GM18909 (cell line): ENCODE results near the gene EVX1.

Source experiments
- ATAC-seq: cut with Tn5 transposase; IDR thresholded peaks from one replicate; pipeline ENCODE4 v1.9.1; 2021; ENCODE audit warnings: mild to moderate bottlenecking; ENCODE audit not compliant: unreplicated experiment, poor library complexity

EVX1 gene

DNA sequence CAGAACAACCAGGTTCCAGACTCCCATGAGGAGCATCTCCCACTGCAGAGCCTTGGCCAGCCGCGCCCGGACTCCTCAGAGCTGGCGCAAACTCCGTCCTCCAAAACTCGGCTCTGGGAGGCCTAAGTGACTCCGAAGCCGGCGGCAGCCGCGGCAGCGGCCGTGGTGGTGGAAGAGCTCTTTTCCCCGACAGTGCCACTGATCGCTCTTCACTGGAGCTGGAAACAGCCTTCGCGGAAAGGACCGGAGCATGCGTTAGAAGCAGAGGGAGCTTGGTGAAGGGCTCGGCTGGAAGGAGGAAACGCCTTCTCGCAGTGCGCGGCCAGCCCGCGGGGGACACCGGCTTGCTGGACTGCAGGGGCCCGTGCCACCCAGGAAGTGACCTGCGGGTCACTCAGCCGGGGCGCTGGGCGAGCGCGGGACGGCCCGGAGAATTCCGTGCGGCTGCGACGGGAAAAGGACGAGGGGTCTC lies 37.7 kb upstream of the EVX1 start:
- ATAC-seq, result no peak

DNA sequence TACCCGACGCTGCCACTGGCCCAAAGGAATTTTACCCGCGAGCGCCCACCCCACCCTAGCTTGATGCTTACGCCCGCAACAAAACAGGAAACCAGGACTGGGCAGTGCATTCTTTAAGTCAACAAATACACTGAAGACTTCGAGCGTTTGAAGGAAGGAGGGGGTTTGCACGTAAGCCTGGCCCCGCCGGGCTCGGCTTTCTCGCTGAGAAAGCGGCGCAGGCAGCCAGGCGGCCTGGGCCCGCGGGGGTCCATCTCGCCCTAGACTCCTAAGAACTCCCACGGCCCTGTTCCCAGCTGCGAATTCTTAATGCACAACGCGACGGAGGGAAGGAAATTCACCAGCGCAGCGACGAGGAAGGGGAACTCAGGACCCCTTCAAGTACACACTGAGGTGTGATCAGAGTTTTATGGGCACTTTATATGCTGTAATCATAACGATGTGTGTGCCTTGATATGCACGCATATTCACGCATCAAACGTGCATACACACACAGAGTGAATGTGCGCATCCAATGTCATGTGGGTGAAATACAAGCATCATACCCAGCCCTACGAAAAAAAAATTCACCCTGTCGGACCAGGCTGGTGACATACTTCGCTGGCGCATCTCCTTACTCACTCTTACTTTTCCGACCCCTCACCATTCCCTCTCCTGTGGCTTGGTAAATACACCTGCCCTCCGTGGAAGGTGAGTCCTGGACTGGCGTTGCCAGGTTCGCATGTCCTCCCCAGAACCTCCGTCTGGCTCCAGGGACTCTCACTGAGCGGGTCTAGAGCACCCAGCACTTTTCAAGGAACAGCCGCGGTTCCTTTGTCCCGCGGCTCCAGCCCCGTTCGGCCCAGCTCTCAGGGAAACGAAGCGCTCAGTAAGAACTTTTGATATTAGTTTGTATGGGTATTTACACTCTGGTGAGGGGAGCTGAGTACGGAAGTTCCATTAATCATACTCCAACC lies 37.0 kb upstream of the EVX1 start:
- ATAC-seq, result no peak

DNA sequence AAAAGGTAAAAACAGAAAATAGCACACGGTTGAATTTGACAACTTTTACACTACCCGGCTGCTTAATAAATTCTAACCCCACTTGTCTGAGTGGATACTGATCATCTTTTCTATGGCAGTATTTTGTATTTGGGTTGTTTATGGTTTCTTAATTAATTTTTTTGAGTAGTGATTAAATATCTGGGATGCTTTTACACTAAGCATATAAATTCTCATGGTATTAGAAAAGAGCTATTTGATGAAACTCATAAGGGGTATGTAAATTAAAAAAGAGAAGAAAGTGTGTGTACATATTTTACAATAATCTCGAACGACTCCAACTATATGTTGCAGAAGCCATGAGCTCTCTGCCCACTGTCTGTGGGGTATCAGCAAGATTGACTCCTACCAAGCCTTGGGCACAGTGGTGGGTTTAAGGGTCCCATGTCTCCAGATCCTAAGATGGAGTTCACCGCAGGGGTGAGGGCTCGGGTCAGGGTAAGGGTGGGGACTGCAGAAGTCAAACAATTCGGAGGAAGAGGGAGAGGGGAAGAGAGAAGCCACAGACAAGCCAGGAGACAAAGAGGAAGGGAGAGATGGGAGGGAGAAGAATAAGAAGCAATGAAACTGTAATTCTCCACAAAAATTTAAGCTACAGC lies 35.1 kb upstream of the EVX1 start:
- ATAC-seq, result no peak

DNA sequence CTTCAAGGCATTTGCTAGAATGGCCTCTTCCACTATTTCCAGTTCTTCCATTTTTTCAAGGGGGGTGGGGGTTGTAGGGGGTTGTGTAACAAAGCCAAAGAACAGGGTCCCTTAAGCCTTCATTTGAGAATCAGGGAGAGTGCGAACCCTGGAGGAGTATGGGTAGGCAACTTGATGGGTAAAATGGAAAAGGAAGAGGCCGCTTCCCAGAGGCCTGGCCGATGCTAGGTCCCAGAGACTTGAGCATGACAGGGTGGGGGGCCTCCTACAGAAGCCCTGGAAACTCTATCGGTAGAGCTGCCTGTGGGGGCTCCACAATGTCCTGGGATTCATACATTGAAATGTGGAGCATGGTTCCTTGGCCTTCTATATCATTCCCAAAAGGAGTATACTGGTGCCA lies 33.6 kb upstream of the EVX1 start:
- ATAC-seq, result no peak

DNA sequence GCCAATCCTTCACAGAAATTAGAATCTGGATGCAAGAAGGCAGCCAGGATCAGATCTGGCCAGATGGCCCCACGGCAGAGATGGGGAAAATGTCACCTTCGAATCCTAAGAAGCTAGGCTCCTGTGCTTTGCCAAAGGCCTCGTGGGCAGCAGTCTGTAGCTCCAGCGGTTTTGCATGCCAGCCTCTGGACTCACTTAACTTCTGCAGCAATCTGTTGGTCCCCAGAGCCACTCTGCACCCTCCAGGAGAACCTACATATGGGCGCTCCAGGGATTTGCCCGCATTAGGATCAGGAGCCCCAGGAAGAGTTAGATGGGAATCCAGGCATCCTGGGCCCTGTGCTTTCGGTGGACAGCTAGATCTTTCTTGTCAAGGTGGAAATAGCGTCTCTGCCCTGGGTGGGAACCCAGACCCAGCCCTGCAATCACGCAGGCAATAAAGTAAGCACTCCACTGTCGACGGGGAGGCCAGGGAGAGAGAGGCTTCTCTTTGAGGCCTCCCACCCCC lies 32.6 kb upstream of the EVX1 start:
- no peak for ATAC-seq

DNA sequence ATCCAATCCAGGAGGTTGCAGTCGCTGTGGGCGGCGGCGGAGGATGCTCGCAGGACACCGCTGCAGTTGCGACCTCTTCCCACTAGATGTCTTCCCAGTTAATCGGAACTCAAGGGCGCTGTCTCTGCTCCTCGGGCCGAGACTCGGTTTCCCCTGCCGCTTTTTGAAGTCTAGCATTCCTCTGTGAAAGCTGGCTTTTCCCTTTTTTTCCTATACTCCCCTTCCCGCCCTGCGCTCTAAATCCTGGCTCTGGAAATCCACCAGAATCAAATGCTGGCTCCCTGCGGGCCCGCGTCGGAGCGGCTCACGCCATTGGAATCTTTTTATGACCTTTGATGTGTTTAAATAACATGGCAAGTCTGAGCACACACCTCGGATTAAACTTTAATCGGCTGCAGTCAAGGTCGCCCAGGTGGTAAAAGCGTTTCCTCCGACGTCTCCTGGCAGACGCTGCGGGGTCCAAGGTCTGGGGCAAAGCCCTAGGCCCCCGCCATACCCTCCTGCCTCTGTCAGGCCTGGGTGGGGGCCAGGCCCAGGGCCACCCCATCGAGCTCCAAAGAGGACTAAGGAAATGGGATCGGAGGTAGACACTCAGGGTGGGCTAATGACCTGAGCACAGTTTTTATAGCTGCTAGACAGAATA lies 32.0 kb upstream of the EVX1 start:
- no peak for ATAC-seq

DNA sequence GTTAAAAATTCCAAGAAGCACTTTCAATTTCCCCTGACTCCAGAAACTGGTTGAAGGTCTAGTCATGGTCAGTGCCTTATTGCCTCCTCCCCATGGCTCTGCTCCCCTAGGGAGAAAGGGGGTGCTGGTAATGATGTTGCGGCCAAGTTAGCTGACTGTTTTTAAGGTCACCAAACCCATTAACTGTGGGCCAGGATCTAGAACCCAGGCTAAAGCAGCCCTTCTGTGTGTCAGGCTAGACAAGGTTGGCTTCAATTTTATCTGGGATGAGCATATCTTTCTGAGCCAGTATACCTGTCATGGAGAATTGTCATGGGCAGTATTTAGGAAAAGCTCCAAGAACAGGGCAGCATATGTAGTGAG lies 31.5 kb upstream of the EVX1 start:
- ATAC-seq, result no peak

DNA sequence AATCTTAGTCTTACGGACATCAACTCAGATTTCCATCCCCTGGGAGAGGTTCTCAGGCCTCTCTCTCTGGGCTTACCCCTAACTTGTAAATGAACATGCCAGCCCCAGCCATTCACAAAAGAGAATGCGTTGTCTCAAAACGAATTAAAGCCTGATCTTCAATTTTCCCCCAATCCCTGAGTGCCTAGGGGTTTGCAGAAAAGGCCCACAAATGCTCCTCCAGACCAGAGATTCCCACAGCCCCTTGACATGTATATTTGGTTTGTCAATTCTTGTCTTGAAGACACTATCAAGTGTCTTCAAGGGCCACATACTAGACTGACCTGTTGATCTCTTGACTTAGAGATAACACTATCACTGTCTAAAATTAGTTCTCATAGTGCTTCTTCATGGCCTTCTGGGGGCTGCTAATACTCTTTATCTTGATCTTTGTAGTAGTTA lies 30.8 kb upstream of the EVX1 start:
- no peak for ATAC-seq

DNA sequence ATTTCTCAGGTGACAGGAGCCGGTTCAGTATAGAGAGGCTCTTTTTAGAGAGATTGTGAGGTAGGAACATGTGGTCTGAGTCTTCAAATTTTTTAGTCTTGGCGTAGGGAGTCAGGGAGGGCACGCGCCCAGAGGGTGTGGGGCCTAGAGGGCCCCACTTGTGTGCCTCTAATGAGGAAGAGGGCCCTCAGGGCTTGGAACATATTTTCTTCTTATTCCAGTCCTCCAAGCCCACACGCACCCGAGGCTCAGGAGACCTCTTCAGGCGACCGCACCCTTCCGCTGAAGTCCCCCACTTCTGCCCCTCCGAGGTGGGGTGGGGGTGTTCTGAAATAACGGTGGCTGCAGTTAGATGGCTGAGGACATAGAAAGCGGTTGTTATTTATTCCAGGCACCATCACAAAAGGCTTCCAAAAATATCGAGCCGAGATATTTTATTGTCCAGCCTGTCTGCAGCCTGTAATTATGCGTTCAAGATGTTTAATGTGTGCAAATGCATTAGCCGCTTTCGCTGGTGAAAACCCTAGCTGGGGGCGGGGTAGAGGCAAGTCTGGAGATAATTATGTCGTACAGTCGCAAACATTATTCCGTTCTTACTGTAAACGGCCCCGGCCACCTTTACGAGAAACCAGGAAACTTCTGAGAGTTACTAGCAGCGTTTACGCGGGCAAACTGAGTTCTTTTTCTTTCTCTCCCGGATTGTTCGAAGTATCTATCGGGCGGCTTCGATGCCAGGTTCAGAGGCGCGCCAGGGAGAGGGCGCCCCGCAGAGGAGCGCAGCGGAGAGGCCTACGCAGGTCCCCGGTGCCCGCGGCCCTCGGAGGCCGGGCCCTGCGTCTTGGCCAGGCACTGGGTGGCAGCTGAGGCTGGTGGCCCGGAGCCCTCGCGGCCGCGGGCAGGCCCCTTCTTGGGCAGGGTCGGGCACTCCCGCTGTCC lies 29.8 kb upstream of the EVX1 start:
- ATAC-seq, result no peak

DNA sequence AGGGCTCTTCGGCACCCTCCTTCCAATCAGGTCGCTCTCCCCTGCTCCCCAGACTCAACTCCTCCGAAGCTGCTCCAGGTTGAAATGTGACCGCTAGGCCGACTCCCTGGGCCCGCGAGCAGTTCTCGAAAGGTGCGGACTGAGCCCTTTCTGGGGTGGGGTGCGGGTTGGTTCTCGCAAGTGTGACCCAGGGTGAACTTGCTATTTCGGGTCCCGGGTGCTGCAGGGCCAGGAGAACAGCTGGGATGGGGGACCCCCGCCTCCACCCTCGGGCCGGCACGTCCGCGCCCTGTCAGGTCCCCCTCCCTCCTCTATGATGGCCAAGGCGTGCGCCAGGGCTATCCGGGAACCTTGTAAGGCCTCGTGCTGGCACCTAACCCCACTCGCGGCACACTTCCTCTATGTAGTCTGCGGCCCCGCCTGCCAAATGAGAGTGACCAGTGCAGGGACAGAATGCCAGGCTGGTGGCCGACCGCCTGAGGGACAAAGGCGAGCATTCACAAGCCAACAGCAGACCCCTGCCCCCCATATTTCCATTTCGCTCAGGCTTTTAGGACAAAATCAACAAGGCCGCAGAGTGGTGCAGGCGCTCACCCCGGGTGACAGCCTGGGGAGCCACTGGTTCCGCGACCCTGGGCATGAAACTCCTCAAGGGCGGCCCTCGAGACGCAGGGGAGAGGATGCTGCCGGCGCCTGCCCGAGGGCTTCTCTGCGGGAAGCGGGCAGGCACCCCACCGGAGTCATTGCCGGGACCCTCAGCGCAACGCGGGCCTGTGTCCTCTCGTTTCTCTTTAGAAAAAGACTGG lies 29.0 kb upstream of the EVX1 start:
- no peak for ATAC-seq

DNA sequence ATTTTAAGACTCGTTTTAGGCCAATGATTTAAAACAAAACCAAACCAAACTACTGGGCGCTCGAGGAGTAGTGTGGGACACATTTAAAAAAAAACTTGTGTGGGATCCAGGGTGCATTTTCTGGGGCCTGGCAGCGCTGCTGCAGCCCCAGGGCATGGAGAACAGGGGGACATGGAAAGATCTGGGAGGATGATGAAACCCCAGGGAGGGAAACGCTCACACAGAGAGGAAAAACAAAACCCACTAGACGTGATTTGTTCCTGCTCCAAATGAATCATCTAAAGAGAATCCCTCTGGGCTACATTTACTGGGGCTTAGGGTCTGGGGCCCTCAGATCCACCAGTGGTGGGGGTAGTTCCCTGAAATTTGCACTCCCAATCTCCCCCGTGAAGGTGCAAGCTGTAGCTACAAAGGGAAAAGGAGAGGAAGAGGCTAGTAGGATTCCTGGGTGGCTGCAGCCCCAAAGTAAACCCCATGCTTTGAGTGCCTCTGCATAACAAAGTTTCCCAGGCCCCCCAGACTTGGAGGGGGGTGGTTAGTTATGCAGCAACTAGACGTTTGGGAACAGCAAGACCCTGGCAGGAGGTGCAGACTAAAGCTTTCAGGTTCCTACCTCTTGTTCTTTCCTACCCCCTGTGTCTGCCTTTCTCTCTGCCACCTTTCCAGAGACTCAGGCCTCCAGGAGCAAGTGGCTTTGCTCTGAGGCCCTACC lies 28.2 kb upstream of the EVX1 start:
- no peak for ATAC-seq

DNA sequence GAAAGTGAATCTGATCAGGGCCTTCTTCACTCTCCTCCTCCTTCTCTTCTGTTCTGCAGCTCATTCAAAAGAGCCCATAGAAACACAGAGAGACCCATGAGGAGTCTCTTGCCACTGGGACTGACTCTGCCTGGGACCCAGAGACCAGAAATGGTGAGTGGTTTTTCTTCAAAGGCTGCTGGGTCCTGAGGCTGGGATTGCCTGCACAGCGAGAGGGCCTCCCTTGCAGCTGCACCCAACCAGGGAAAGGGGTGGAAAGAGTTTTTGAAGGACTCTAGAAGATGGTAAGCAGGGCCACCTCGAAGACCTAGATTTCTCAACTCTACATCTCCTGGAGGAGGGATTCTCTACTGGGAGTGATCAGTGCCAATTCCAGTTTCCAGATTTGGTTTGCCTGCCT lies 27.2 kb upstream of the EVX1 start:
- ATAC-seq, result no peak

DNA sequence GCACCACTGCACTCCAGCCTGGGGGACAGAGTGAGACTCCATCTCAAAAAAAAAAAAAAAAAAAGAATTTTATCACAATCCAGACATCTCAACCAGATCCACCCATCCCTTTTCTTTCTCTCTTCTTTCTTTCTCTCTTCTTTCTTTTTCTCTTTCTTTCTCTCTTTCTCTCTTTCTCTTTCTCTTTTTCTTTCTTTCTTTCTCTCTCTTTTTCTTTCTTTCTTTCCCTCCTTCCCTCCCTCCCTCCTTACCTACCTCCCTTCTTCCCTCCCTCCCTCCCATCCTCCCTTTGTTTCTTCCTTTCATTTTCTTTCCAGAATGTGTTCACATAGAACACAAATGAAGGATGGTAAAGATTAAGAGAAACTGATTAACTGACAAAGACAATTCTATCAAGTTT lies 24.7 kb upstream of the EVX1 start:
- no peak for ATAC-seq

DNA sequence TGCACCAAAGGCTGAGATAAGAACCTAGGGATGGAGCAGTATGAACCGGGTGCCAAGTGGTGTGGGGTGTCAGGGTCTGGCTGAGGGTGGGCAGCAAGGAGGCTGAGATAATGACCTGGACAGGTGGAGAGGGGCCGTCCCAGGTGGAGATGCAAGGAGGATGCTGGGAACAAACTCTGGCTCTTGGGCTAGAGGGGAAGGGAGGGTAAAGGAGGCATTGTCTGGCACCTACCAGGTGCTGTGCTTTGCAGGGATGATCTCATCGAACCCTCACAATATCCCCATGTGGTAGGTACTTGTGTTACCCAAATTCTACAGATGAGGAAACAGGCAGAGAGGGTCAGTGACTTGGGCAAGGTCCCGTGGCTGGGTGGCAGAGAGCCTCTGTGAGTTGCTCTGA lies 22.8 kb upstream of the EVX1 start:
- no peak for ATAC-seq

DNA sequence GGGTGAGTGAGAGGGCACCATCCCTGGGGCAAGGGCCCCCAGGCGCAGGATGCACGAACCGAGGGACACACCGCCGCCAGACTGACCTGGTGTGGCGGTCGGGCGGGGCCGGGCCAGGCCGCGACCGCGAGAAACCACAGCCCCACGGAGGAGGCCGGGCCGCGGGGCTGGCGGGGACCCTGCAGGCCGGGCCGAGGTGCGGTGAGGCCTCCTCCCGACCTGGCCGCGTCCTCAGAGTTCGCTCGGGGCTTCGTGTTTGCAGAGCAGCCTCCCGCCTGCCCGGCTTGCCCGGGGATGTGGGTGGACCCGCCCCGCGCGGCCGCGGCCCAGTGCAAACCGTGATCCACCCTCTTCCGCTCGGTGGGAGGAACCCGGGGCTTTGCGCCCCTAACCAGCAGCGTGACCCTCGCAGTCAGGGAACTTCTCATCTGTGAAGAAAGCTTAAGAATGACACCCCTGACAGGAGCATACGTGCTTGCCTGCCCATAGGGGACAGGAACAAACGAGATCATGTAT lies 22.1 kb upstream of the EVX1 start:
- ATAC-seq, result no peak

DNA sequence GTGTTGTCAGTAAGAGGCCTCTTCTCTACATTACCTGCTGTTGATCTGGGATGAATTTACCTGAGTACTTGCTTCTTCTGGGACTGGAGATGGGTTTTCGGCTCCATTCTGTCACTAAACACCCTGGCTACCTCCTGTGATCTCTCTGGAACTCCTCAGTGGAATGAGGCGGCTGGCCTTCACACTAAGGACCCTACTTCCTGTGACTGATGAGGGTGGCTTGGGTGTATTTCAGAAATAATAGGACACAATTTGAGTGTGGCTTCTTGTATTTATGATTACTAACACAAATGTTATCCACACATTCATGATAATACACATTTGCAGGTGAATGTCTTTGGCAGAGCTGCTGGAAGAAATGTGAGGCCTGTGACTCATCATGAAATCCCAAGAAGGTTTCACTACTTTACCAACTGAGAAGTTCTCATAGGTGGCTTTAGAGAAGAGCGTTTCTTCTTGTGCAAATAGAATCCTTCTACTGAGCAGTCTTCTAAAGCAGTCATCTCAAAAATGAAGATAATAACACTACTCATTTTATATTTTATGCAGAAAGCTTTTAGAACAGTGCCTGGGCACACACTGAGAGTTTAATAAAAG lies 21.3 kb upstream of the EVX1 start:
- ATAC-seq, result no peak

DNA sequence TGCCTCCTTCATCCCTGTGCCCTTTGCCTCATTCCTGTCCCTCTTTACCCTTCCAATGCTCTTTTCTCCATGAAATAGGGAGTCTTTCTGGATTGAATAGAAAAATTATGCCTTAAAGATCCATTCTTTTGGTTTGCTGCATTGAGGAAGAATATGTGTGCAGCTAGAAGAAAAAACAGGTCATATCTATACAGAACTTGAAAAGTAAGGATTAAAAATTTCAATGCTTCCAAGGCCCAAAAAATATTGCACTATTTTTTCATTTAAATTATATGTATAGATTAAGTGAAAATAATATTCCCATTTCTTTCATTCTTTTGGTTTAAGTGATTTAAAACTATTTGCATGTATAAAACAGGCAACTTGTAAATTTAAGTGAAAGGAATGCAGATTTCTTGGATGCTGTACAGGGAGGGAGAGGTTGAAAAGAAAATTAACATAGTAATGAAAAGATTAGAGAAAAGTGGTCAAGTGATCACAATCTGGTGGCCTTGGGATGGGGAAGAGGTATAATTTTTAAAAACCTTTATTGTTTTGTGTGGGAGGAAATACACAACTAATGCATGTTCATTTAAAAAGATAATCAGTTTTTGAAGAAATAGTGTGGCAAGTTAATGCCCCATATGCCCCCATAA lies 18.5 kb upstream of the EVX1 start:
- no peak for ATAC-seq
